ENCODE measurements around the gene LINC01488.

LINC01488 gene

DNA sequence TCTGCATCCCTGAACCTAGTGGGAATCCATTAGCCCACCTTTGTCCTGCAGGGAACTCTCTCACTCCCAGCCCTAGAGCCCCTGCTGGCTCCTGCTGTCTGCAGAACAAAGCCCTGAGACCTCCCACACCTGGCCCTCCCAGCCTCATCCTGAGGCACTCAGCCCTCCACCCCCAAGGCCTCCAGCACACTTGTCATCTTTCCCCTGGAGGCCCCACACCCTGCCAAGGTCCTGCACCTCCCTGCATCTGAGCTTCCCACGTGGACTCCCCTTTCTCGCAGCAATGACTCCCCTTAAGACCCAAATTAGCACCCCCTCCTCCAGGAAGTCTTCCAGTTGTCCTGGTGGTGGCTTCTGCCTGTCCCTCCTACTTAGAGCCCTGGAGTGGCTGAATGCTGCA, 42.3 kb upstream of the LINC01488 start:
- no peaks in the 10 kb centered on the region for H3K27me3 ChIP-seq (ENCODE audit: low read length)
- H3K4me2 ChIP-seq (ENCODE audit: low read depth, low read length, poor library complexity, severe bottlenecking): no peak overlapping the region
- H2AFZ ChIP-seq (ENCODE audit: low read depth, low read length, severe bottlenecking): no peak overlapping the region
- H3K27ac ChIP-seq (ENCODE audit: low read depth, low read length): no peak overlapping the region
- no peaks in the 10 kb centered on the region for H3K9me3 ChIP-seq (ENCODE audit: insufficient read depth, low read length)
- H3K36me3 ChIP-seq (ENCODE audit: low read length): no peaks in the 10 kb centered on the region
- H3K9ac ChIP-seq (ENCODE audit: low read length): no peak overlapping the region
- no peaks in the 10 kb centered on the region for H3K9me2 ChIP-seq (replicated peaks; ENCODE audit: insufficient read depth, low read length)
- H4K20me1 ChIP-seq (ENCODE audit: low read depth, low read length): no peaks in the 10 kb centered on the region
- TF ChIP-seq, protein P1, sequence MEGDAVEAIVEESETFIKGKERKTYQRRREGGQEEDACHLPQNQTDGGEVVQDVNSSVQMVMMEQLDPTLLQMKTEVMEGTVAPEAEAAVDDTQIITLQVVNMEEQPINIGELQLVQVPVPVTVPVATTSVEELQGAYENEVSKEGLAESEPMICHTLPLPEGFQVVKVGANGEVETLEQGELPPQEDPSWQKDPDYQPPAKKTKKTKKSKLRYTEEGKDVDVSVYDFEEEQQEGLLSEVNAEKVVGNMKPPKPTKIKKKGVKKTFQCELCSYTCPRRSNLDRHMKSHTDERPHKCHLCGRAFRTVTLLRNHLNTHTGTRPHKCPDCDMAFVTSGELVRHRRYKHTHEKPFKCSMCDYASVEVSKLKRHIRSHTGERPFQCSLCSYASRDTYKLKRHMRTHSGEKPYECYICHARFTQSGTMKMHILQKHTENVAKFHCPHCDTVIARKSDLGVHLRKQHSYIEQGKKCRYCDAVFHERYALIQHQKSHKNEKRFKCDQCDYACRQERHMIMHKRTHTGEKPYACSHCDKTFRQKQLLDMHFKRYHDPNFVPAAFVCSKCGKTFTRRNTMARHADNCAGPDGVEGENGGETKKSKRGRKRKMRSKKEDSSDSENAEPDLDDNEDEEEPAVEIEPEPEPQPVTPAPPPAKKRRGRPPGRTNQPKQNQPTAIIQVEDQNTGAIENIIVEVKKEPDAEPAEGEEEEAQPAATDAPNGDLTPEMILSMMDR (IDR thresholded peaks at IDR 0.05; ENCODE audit: insufficient read depth, low read length, poor library complexity, severe bottlenecking): no peak
- no peak for TF ChIP-seq EZH2phosphoT487 (conservative IDR thresholded peaks at IDR 0.05; ENCODE audit: low read length)
- no peaks in the 10 kb centered on the region for H3K79me2 ChIP-seq (ENCODE audit: insufficient read depth, low read length)
- H3F3A ChIP-seq (ENCODE audit: insufficient read depth): no peaks in the 10 kb centered on the region
- no peak overlapping the region for H3K4me3 ChIP-seq (ENCODE audit: insufficient read depth, low read length, poor library complexity, severe bottlenecking)

- Histone ChIP-seq H4K20me1 (ENCODE audit: low read depth, low read length) (no peaks in the 10 kb centered on the region), H3K4me2 (ENCODE audit: low read depth, low read length, poor library complexity, severe bottlenecking) (no peak overlapping the region), H3K27ac (ENCODE audit: low read depth, low read length) (no peak overlapping the region), H3K9me3 (ENCODE audit: insufficient read depth, low read length) (no peaks in the 10 kb centered on the region), H3K36me3 (ENCODE audit: low read length) (no peaks in the 10 kb centered on the region), H3F3A (ENCODE audit: insufficient read depth) (no peaks in the 10 kb centered on the region), H3K4me3 (ENCODE audit: insufficient read depth, low read length, poor library complexity, severe bottlenecking) (no peak overlapping the region), H3K9ac (ENCODE audit: low read length) (no peak overlapping the region), H2AFZ (ENCODE audit: low read depth, low read length, severe bottlenecking) (no peak overlapping the region), H3K79me2 (ENCODE audit: insufficient read depth, low read length) (no peaks in the 10 kb centered on the region), H3K27me3 (ENCODE audit: low read length) (no peaks in the 10 kb centered on the region), H3K9me2 (replicated peaks; ENCODE audit: insufficient read depth, low read length) (no peaks in the 10 kb centered on the region)
- TF ChIP-seq, protein P1 (IDR thresholded peaks at IDR 0.05; ENCODE audit: insufficient read depth, low read length, poor library complexity, severe bottlenecking): no peak
- no peak for TF ChIP-seq EZH2phosphoT487 (conservative IDR thresholded peaks at IDR 0.05; ENCODE audit: low read length)
Observed at GRCh38 chr11:69439651-69440464, 41.6 kb upstream of the LINC01488 start.

DNA sequence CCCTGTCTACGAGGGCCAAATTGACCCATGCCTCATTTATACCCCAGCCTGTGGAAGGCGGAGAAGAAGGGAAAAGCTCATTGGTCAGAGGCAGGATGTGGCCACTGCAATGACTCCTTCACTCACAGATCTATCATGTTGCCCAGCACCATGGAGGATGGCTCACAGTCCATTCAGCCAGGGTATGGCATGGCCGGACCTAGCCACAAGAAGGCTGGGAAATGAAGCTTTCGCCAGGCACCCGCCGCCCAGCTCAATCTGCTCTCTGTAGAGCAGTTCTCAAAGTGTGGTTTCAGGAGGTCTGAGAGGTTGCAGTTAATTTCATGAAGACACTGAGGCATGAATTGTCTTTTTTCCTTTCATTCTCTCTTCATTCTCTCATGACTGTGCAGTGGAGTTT, 40.6 kb upstream of the LINC01488 start:
- no peak overlapping the region for H3K9ac ChIP-seq (ENCODE audit: low read length)
- H4K20me1 ChIP-seq (ENCODE audit: low read depth, low read length): no peaks in the 10 kb centered on the region
- no peak overlapping the region for H3K27ac ChIP-seq (ENCODE audit: low read depth, low read length)
- H3K9me2 ChIP-seq (replicated peaks; ENCODE audit: insufficient read depth, low read length): no peaks in the 10 kb centered on the region
- no peak overlapping the region for H2AFZ ChIP-seq (ENCODE audit: low read depth, low read length, severe bottlenecking)
- H3K4me2 ChIP-seq (ENCODE audit: low read depth, low read length, poor library complexity, severe bottlenecking): no peak overlapping the region
- no peaks in the 10 kb centered on the region for H3K79me2 ChIP-seq (ENCODE audit: insufficient read depth, low read length)
- no peaks in the 10 kb centered on the region for H3K27me3 ChIP-seq (ENCODE audit: low read length)
- no peaks in the 10 kb centered on the region for H3K9me3 ChIP-seq (ENCODE audit: insufficient read depth, low read length)
- H3K4me3 ChIP-seq (ENCODE audit: insufficient read depth, low read length, poor library complexity, severe bottlenecking): no peak overlapping the region
- TF ChIP-seq EZH2phosphoT487 (conservative IDR thresholded peaks at IDR 0.05; ENCODE audit: low read length): no peak
- TF ChIP-seq, protein P1 (IDR thresholded peaks at IDR 0.05; ENCODE audit: insufficient read depth, low read length, poor library complexity, severe bottlenecking): no peak
- no peaks in the 10 kb centered on the region for H3K36me3 ChIP-seq (ENCODE audit: low read length)
- H3F3A ChIP-seq (ENCODE audit: insufficient read depth): no peaks in the 10 kb centered on the region

All from SU-DHL-6 (cell line).